Parathyroid adenoma (tissue), 2 donors: Measurements from ENCODE around the gene GPSM1.

ENCODE experiments used
- H2AFZ ChIP-seq: fragments of 300-600 bp; sonication (generic); one replicate; pipeline ENCODE4 v1.7.0; 2017; ENCODE audit warnings: antibody characterized with exemption, mild to moderate bottlenecking
- H3K27ac ChIP-seq: fragments of 300-600 bp; sonication (generic); one replicate; pipeline ENCODE4 v1.7.0; 2017
- H3K27me3 ChIP-seq: fragments of 300-600 bp; sonication (generic); one replicate; pipeline ENCODE4 v1.7.0; 2017; ENCODE audit warnings: low read length; ENCODE audit not compliant: control insufficient read depth, insufficient read depth
- H3K36me3 ChIP-seq: fragments of 300-600 bp; sonication (generic); one replicate; pipeline ENCODE4 v1.7.0; 2017; ENCODE audit warnings: low read length; ENCODE audit not compliant: control insufficient read depth, insufficient read depth
- H3K4me1 ChIP-seq: fragments of 300-600 bp; sonication (generic); one replicate; pipeline ENCODE4 v1.7.0; 2017; ENCODE audit warnings: control low read depth
- H3K4me2 ChIP-seq: fragments of 300-600 bp; sonication (generic); one replicate; pipeline ENCODE4 v1.7.0; 2017; ENCODE audit warnings: low read length
- H3K4me3 ChIP-seq: fragments of 300-600 bp; sonication (generic); one replicate; pipeline ENCODE4 v1.7.0; 2017; ENCODE audit warnings: low read depth, low read length
- H3K79me2 ChIP-seq: fragments of 300-600 bp; sonication (generic); one replicate; pipeline ENCODE4 v1.7.0; 2017; ENCODE audit warnings: control low read depth
- H3K9ac ChIP-seq: fragments of 300-600 bp; sonication (generic); one replicate; pipeline ENCODE4 v1.7.0; 2017; ENCODE audit warnings: mild to moderate bottlenecking
- H3K9me3 ChIP-seq: fragments of 300-600 bp; sonication (generic); one replicate; pipeline ENCODE4 v1.7.0; 2017; ENCODE audit warnings: low read length; ENCODE audit not compliant: control insufficient read depth
- TF ChIP-seq, protein P1 (sequence below): fragments of 300-600 bp; sonication (generic); IDR thresholded peaks from one replicate; pipeline ENCODE4 v1.7.0; 2017; ENCODE audit warnings: antibody characterized with exemption, mild to moderate bottlenecking
- donor health status: primary hyperparathyroidism.

Gene GPSM1

GRCh38 chr9:136286987-136287379 is 40.4 kb upstream of the GPSM1 start:
- H3K27me3 ChIP-seq, result no peaks in the 10 kb centered on the region

DNA sequence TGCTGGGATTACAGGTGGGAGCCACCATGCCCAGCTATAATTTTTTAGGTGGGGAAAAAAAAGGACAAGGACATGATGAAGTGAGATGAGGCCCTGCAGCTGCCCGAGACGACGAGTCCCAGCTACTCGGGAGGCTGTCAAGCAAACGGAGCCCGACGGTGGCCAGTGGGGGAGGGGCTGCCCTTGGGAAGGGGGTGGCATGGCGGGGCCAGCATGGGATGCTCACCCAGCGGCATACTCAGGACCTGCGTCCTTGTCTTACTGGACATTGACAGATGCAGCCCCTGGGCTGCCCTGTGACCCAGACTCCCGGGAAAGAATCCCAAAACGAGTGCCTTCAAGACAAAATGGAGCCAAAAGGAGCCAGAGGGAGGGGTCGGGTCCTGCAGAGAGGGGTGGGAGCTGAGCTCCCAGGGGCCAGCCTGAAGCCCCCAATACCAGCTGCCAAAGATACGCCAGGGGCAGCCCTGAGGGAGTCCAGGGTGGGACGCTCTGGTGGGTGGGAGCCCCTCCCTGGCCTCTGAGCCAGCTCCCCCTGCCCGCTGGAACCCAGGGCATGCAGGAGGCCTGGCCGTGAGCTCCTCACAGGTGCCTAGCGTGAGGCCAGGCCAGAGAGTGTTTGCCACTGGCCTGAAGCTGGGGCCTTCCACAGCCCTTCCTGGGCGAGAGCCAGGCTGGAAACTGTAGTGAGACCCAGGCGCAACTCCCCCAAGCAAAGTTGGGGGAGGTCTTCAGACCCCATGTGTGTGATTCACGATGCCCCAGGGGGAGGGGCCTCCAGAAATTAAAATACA is 39.2 kb upstream of the GPSM1 start:
- Histone ChIP-seq H3K4me2 (no peak overlapping the region), H3K9ac (no peak overlapping the region), H3K9me3 (no peaks in the 10 kb centered on the region), H3K79me2 (no peaks in the 10 kb centered on the region), H2AFZ (no peak overlapping the region), H3K4me3 (no peak overlapping the region), H3K4me1 (peaks cover 4% of the 10 kb centered on the region), H3K27me3 (no peaks in the 10 kb centered on the region), H3K27ac (no peak overlapping the region), H3K36me3 (no peaks in the 10 kb centered on the region)
- TF ChIP-seq, protein P1, sequence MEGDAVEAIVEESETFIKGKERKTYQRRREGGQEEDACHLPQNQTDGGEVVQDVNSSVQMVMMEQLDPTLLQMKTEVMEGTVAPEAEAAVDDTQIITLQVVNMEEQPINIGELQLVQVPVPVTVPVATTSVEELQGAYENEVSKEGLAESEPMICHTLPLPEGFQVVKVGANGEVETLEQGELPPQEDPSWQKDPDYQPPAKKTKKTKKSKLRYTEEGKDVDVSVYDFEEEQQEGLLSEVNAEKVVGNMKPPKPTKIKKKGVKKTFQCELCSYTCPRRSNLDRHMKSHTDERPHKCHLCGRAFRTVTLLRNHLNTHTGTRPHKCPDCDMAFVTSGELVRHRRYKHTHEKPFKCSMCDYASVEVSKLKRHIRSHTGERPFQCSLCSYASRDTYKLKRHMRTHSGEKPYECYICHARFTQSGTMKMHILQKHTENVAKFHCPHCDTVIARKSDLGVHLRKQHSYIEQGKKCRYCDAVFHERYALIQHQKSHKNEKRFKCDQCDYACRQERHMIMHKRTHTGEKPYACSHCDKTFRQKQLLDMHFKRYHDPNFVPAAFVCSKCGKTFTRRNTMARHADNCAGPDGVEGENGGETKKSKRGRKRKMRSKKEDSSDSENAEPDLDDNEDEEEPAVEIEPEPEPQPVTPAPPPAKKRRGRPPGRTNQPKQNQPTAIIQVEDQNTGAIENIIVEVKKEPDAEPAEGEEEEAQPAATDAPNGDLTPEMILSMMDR, result no peak

More at GRCh38 chr9:136286987-136287379, 40.4 kb upstream of the GPSM1 start:
- Histone ChIP-seq H3K27ac (no peak overlapping the region), H2AFZ (no peak overlapping the region), H3K4me3 (no peak overlapping the region), H3K4me1 (peaks cover 6% of the 10 kb centered on the region), H3K9ac (no peak overlapping the region), H3K4me2 (no peak overlapping the region), H3K79me2 (no peaks in the 10 kb centered on the region), H3K36me3 (no peaks in the 10 kb centered on the region), H3K9me3 (no peaks in the 10 kb centered on the region)
- TF ChIP-seq, protein P1, result no peak

DNA sequence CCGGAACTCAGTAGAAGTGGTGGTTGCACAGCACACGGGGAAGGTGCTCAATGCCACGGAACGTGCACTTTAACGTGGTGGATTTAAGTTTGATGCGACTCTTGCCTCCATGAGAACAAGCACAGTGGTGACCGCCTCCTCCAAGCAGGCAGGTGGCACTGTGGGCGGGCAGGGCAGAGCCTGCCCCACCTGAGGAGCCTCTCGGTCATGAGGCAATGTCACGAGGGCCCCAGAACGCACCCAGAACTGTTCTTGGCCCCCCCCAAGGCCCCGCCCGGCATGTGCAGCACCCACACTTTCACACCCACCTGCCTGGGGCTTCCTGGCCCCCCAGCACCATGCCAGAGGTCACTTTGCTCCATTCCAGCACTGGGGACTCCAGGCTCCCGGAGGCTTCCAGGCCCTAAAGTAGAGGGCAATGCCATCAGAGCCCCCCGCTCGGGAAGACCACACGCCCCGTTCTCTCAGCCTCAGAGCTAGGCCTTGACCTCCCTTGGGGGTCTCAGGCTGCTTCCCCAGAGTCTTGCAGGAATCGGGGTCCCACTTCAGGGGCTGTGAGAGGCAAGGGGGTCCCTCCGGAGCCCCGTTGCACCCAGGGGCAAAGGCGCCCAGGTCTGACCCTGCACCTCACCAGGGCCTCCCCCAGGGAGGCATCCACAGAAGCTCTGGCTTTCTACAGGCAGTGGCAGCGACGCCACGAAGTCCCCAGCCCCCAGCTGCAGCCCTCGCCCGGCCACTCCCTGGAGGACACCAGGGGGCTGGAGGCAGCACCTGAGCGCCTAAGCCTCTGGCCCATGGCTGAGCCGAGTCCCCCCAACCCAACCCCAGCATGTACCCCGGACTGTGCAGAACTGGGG is 37.5 kb upstream of the GPSM1 start:
- Histone ChIP-seq H3K27me3 (no peaks in the 10 kb centered on the region), H3K9me3 (no peaks in the 10 kb centered on the region), H3K4me1 (no peaks in the 10 kb centered on the region), H2AFZ (no peak overlapping the region), H3K9ac (no peak overlapping the region), H3K4me2 (no peak overlapping the region), H3K36me3 (no peaks in the 10 kb centered on the region), H3K27ac (no peak overlapping the region), H3K4me3 (no peak overlapping the region), H3K79me2 (no peaks in the 10 kb centered on the region)
- TF ChIP-seq, protein P1, result no peak

DNA sequence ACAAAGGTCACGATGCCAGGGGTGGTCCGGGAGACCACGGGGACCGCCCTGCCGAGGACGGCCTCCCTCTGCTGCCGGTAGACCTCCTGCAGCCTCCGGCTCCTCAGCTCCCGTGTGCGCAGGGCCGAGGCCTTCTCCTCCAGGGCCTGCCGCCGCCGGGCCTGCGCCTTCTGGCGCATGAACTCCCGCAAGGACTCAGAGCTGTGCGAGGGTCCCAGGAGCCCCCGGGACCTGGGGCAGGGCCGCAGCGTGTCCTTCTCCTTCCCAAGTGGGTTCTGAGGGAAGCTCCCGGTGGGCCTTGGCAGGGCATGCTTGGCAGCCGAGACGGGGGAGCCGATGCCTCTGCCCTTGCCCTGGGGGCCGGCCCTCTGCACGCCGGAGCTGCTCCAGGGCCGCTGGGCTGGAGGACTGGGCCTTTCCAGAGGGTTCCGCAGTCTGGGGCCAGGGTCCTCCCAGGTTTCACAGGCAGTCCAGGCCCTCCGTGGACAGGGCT is 36.8 kb upstream of the GPSM1 start:
- Histone ChIP-seq H3K27me3 (no peaks in the 10 kb centered on the region), H3K36me3 (no peaks in the 10 kb centered on the region), H3K79me2 (no peaks in the 10 kb centered on the region), H3K9me3 (no peaks in the 10 kb centered on the region), H3K4me1 (no peaks in the 10 kb centered on the region), H2AFZ (no peak overlapping the region), H3K4me3 (no peak overlapping the region), H3K4me2 (no peak overlapping the region), H3K9ac (no peak overlapping the region), H3K27ac (no peak overlapping the region)
- TF ChIP-seq, protein P1, result no peak
